Osteocyte (in vitro differentiated cells): ENCODE measurements around the gene COG7. TPM values are rescaled to one million over a fixed set of nuclear protein-coding genes. Genes with fewer than 3 reads are reported as not detected.
"Not testable (repeated sequence)": the region's sequence is repeated elsewhere in the genome, so short reads cannot be mapped to it uniquely, and the experiment has no call there.

Source experiments
- DNase-seq: peaks from one replicate; pipeline ENCODE4 v3.0.0; 2021; ENCODE audit warnings: mixed read lengths; ENCODE audit not compliant: unreplicated experiment; ENCODE audit errors: extremely low spot score
- H3K27ac Mint-ChIP-seq: one replicate; pipeline ENCODE4 v1.8.0; 2021; ENCODE audit warnings: mild to moderate bottlenecking, mixed read lengths; ENCODE audit not compliant: unreplicated experiment
- H3K27me3 Mint-ChIP-seq: one replicate; pipeline ENCODE4 v1.8.0; 2021; ENCODE audit warnings: mixed read lengths; ENCODE audit not compliant: unreplicated experiment
- H3K36me3 Mint-ChIP-seq: one replicate; pipeline ENCODE4 v1.8.0; 2021; ENCODE audit warnings: mixed read lengths; ENCODE audit not compliant: unreplicated experiment
- H3K4me1 Mint-ChIP-seq: one replicate; pipeline ENCODE4 v1.8.0; 2021; ENCODE audit warnings: mixed read lengths; ENCODE audit not compliant: unreplicated experiment
- H3K4me3 Mint-ChIP-seq: one replicate; pipeline ENCODE4 v1.8.0; 2021; ENCODE audit warnings: mild to moderate bottlenecking, moderate library complexity, mixed read lengths; ENCODE audit not compliant: unreplicated experiment
- H3K9me3 Mint-ChIP-seq: one replicate; pipeline ENCODE4 v1.8.0; 2021; ENCODE audit warnings: mixed read lengths; ENCODE audit not compliant: unreplicated experiment
- total RNA-seq: library from RNA; stranded (reverse); gene quantifications from 2 replicates; pipeline ENCODE4 v1.2.1, GENCODE V29; 2021
- TF ChIP-seq, protein P1 (sequence below): fragments of 200-600 bp; sonication (generic); IDR thresholded peaks from 2 replicates; pipeline ENCODE4 v1.5.0; 2021; ENCODE audit warnings: antibody characterized with exemption, mild to moderate bottlenecking, moderate library complexity

COG7 gene
- total RNA-seq, 1 donor from 2014 or later, result 25.4 TPM

DNA sequence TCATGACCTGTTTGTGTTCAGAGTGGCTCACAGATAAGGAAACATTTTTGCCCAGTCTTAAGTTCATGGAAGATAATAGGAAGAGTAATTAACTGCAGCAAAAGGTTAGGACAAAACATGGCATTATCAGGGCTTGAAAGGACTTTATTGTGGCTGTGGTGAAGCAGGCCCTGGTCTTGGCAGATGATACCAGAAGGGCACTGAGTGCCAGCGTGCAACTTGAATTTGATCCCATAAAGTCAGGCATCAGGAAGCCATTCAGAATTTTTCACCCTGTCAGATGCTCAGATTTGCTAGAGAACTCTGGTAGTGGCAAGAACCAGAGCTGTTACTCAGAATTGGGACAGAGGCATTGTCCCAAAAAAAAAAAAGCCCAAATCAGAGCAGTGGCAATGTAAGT, 11.2 kb upstream of the COG7 start:
- peaks cover 27% of the 10 kb centered on the region for H3K36me3 Mint-ChIP-seq
- no peaks in the 10 kb centered on the region for H3K4me1 Mint-ChIP-seq
- no peak overlapping the region for H3K27ac Mint-ChIP-seq
- no peaks in the 10 kb centered on the region for H3K9me3 Mint-ChIP-seq
- DNase-seq, result no peak
- H3K27me3 Mint-ChIP-seq, result no peaks in the 10 kb centered on the region
- H3K4me3 Mint-ChIP-seq, result no peak overlapping the region
- TF ChIP-seq, protein P1, sequence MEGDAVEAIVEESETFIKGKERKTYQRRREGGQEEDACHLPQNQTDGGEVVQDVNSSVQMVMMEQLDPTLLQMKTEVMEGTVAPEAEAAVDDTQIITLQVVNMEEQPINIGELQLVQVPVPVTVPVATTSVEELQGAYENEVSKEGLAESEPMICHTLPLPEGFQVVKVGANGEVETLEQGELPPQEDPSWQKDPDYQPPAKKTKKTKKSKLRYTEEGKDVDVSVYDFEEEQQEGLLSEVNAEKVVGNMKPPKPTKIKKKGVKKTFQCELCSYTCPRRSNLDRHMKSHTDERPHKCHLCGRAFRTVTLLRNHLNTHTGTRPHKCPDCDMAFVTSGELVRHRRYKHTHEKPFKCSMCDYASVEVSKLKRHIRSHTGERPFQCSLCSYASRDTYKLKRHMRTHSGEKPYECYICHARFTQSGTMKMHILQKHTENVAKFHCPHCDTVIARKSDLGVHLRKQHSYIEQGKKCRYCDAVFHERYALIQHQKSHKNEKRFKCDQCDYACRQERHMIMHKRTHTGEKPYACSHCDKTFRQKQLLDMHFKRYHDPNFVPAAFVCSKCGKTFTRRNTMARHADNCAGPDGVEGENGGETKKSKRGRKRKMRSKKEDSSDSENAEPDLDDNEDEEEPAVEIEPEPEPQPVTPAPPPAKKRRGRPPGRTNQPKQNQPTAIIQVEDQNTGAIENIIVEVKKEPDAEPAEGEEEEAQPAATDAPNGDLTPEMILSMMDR, result no peak

DNA sequence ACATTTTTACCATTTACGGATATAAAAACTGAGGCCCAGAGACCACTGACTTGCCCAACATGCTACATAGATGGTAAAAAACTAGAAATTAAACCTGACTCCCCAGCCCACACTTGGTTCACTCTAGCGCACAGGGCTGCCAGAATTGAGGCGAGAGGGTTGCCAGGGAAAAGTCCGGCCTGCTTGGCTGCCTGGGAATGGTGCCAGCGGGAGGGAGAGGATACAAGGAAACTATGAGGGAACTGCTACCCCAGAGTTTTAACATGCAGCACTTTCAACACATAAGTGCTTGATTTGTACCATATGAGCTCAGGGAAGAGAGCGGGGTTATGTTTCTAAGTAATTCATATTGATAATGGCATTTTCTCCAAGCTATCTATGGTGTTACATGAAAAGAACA, 10.0 kb upstream of the COG7 start:
- H3K4me1 Mint-ChIP-seq, H3K27ac Mint-ChIP-seq, H3K27me3 Mint-ChIP-seq, DNase-seq, H3K9me3 Mint-ChIP-seq, H3K4me3 Mint-ChIP-seq: not testable (repeated sequence)
- H3K36me3 Mint-ChIP-seq, result peaks cover 22% of the 10 kb centered on the region

DNA sequence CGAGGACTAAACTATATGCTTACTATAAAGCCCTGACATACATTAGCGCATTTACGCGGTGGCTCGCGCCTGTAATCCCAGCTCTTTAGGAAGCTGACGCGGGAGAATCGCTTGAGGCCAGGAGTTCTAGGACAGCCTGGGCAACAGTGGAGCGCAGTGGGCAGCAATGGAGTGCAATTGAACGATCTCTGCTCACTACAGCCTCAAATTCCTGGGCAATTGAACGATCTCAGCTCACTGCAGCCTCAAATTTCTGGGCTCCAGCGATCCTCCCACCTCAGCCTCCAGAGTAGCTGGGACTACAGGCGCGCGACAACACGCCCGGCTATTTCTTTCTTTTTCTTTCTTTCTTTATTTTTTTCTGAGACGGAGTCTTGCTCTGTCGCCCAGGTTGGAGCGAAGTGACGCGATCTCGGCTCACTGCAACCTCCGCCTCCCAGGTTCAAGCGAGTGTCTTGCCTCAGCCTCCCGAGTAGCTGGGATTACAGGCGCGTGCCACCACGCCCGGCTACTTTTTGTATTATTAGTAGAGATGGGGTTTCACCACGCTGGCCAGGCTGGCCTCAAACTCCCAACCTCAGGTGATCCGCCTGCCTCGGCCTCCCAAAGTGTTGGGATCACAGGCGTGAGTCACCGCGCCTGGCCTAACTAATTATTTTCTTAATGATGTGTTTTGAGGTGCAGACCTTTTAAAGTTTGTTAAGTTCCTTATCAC, 506 bp upstream of the COG7 start:
- Mint-ChIP-seq H3K4me1 (peaks cover 27% of the 10 kb centered on the region), H3K27me3 (no peaks in the 10 kb centered on the region), H3K27ac (peak overlapping the region; percentile 86), H3K9me3 (no peaks in the 10 kb centered on the region), H3K36me3 (peaks cover 4% of the 10 kb centered on the region), H3K4me3 (peak overlapping the region; percentile 91)
- TF ChIP-seq, protein P1, result no peak
- no peak for DNase-seq

DNA sequence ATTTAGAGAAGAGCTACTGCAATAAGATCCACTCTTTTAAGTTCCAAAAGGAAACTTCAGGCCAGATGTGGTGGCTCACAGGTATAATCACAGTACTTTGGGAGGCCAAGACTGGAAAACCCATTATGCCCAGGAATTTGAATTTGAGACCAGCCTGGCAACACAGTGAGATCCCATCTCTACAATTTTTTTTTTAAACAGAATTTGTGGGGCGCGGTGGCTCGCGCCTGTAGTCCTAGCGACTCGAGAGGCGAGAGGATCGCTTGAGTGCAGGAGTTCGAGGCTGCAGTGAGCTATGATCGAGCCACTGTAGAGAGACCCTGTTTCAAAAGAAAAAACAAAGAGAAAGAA, 793 bp downstream of the COG7 start:
- peak overlapping the region; percentile 91 for H3K4me3 Mint-ChIP-seq
- TF ChIP-seq, protein P1, result no peak
- no peaks in the 10 kb centered on the region for H3K27me3 Mint-ChIP-seq
- peak overlapping the region; percentile 86 for H3K27ac Mint-ChIP-seq
- peaks cover 5% of the 10 kb centered on the region for H3K36me3 Mint-ChIP-seq
- H3K4me1 Mint-ChIP-seq, result peaks cover 32% of the 10 kb centered on the region
- H3K9me3 Mint-ChIP-seq, result no peaks in the 10 kb centered on the region
- DNase-seq, result no peak

DNA sequence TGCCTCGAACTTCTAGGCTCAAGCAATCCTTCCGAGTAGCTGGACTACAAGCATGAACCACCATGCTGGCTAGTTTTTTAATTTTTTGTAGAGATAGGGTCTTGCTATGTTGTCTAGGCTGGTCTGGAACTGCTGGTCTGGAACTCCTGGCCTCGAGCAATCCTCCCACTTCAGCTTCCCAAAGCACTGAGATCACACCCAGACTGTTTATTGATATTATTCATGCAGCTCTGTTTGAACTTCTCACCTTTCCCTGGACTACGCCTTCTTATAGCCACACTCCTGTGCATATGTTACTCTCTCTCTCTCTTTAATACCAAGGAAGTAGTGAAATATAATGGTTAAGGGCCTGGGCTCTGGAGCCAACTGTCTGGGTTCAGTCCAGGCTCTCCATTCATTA, 4.6 kb downstream of the COG7 start:
- peaks cover 24% of the 10 kb centered on the region for H3K4me1 Mint-ChIP-seq
- TF ChIP-seq, protein P1, result no peak
- H3K4me3 Mint-ChIP-seq, result no peak overlapping the region
- H3K36me3 Mint-ChIP-seq, result peaks cover 14% of the 10 kb centered on the region
- no peak overlapping the region for H3K27ac Mint-ChIP-seq
- H3K27me3 Mint-ChIP-seq, result no peaks in the 10 kb centered on the region
- H3K9me3 Mint-ChIP-seq, result no peaks in the 10 kb centered on the region
- DNase-seq, result no peak

DNA sequence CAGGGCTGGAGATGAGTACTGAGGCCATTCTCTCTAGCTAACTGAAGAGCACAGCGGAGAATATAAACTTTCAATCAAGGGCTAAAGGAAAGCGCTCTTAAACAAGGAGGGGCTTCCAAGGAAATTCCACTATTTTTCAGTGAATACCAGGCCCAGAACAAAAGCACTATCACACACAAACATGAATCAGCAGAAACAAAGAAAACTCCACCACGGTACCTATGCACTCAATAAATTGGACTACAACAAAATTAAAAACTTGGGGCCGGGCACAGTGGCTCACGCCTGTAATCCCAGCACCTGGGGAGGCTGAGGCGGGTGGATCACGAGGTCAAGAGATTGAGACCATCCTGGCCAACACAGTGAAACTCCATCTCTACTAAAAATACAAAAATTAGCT, 15.4 kb downstream of the COG7 start:
- H3K27ac Mint-ChIP-seq, DNase-seq, H3K4me3 Mint-ChIP-seq, H3K4me1 Mint-ChIP-seq, H3K9me3 Mint-ChIP-seq, H3K27me3 Mint-ChIP-seq: not testable (repeated sequence)
- peaks cover 29% of the 10 kb centered on the region for H3K36me3 Mint-ChIP-seq
